ENCODE measurements around the gene PRKG1.
"Not testable (repeated sequence)": the region's sequence is repeated elsewhere in the genome, so short reads cannot be mapped to it uniquely, and the experiment has no call there.

The PRKG1 gene

GRCh38 chr10:51281387-51281786 is 207.1 kb downstream of the PRKG1 start:
- not testable (repeated sequence) for DNase-seq

- DNase-seq = no peak
Observed at GRCh38 chr10:51285601-51286000, 211.3 kb downstream of the PRKG1 start.

GRCh38 chr10:51288511-51288910 is 214.2 kb downstream of the PRKG1 start:
- no peak for DNase-seq

GRCh38 chr10:51289519-51289918 is 215.2 kb downstream of the PRKG1 start:
- DNase-seq = no peak

GRCh38 chr10:51291961-51292360 is 217.7 kb downstream of the PRKG1 start:
- DNase-seq = no peak

- peak; percentile 50 for DNase-seq
Observed at GRCh38 chr10:51297438-51297837, 223.2 kb downstream of the PRKG1 start.

GRCh38 chr10:51300617-51301304 is 226.5 kb downstream of the PRKG1 start:
- DNase-seq = no peak

- peak; percentile 28 for DNase-seq
Observed at GRCh38 chr10:51301644-51302043, 227.4 kb downstream of the PRKG1 start.

- DNase-seq = peak; percentile 32
Observed at GRCh38 chr10:51302316-51302715, 228.0 kb downstream of the PRKG1 start.

GRCh38 chr10:51308116-51308515 is 233.8 kb downstream of the PRKG1 start:
- DNase-seq = no peak

- DNase-seq = peak; percentile 32
Observed at GRCh38 chr10:51311228-51311627, 236.9 kb downstream of the PRKG1 start.

GRCh38 chr10:51312817-51313216 is 238.5 kb downstream of the PRKG1 start:
- DNase-seq = no peak

GRCh38 chr10:51313251-51313650 is 239.0 kb downstream of the PRKG1 start:
- DNase-seq = no peak

GRCh38 chr10:51313773-51314478 is 239.6 kb downstream of the PRKG1 start:
- DNase-seq = no peak

- no peak for DNase-seq
Observed at GRCh38 chr10:51314481-51314880, 240.2 kb downstream of the PRKG1 start.

- no peak for DNase-seq
Observed at GRCh38 chr10:51318399-51319172, 244.3 kb downstream of the PRKG1 start.

GRCh38 chr10:51319173-51319435 is 244.8 kb downstream of the PRKG1 start:
- DNase-seq = no peak

- DNase-seq = no peak
Observed at GRCh38 chr10:51321300-51321699, 247.0 kb downstream of the PRKG1 start.

- peak; percentile 73 for DNase-seq
Observed at GRCh38 chr10:51321980-51322379, 247.7 kb downstream of the PRKG1 start.

- no peak for DNase-seq
Observed at GRCh38 chr10:51325649-51326048, 251.4 kb downstream of the PRKG1 start.

- no peak for DNase-seq
Observed at GRCh38 chr10:51326174-51326573, 251.9 kb downstream of the PRKG1 start.

GRCh38 chr10:51327432-51327831 is 253.1 kb downstream of the PRKG1 start:
- DNase-seq = no peak

GRCh38 chr10:51340366-51340765 is 266.1 kb downstream of the PRKG1 start:
- DNase-seq = no peak

Measured in fibroblast of skin of right quadriceps (primary cell).